Hematopoietic multipotent progenitor cell treated with erythropoietin and hydrocortisone succinate and interleukin-3 and kit ligand, for 8 days (in vitro differentiated cells): Measurements from ENCODE around the gene RPS19BP1.
A peak's percentile ranks its signal among the peaks of the same experiment; 100 is the strongest.
"Not testable (repeated sequence)": the region's sequence is repeated elsewhere in the genome, so short reads cannot be mapped to it uniquely, and the experiment has no call there.

Experiments used
- DNase-seq: peaks from one replicate; pipeline ENCODE4 v3.0.0-alpha.2; 2015

Gene RPS19BP1

DNA sequence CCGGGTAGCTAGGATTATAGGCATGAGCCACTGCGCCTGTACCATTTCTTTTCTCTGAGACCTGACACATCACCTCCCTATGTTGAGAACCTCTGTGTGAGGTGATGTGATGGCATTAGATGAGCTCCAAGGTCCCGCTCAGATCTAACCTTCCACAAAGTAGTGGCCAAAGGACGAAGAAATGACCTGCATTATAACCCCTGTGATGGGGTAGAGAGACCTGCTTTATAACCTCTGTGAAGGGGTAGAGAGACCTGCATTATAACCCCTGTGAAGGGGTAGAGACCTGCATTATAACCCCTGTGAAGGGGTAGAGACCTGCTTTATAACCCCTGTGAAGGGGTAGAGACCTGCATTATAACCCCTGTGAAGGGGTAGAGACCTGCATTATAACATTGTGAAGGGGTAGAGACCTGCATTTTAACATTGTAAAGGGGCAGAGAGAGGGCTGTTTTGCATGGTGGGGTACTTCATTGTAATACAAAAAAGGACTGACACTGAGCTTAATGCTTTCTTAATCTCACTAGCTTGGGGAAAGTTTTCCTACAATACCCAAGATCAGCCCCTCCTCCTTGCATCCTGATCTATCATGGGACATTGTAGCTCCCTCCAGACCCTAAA lies 21.9 kb downstream of the RPS19BP1 start:
- DNase-seq, result no peak

DNA sequence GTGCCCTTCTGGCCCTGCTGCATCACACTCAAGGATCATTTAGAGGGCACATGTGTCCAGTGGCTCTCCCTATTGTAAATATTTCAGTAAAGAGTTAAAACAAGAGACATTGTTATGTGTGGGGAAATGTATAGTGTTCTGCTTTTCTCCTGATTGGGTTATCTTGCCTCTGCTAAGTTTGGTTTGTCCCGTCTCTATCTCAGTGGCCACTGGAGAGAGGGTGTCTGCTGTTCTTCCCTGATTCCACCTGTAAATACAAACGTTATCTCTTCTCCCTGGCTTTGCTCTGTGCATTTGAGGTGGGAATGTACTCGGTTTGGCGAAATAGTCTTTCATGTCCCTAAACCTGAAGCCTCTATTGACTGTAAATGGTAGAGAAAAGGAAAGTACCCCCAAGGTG lies 24.2 kb downstream of the RPS19BP1 start:
- DNase-seq, result peak; percentile 76

- not testable (repeated sequence) for DNase-seq
Measured at GRCh38 chr22:39507021-39507420, 25.5 kb downstream of the RPS19BP1 start.

DNA sequence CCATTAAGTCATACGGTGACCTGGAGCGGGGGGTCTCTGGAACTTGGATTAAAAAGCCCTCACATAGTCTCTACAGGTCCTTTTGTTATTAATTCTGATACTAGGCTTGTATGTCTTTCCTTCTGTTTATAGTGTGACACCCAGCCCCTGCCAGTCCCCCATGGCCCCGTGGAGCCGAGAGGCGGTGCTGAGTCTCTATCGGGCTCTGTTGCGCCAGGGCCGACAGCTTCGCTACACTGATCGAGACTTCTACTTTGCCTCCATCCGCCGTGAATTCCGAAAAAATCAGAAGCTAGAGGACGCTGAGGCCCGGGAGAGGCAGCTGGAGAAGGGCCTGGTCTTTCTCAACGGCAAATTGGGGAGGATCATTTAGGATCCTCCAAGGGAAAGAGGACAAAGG lies 28.5 kb downstream of the RPS19BP1 start:
- no peak for DNase-seq

GRCh38 chr22:39503630-39504029 lies 28.9 kb downstream of the RPS19BP1 start:
- peak; percentile 38 for DNase-seq

GRCh38 chr22:39502789-39503409 lies 29.6 kb downstream of the RPS19BP1 start:
- no peak for DNase-seq

GRCh38 chr22:39502109-39502788 lies 30.3 kb downstream of the RPS19BP1 start, which contains the start of gene MIEF1:
Gene MIEF1 (plus strand): TSS chr22:39502290. CDS start chr22:39511295, 9,005 bp downstream.
- peak; percentile 97 for DNase-seq

- no peak for DNase-seq
Measured at GRCh38 chr22:39501644-39502108, 30.9 kb downstream of the RPS19BP1 start.

GRCh38 chr22:39500101-39500500 lies 32.4 kb downstream of the RPS19BP1 start:
- DNase-seq, result no peak

- no peak for DNase-seq
Measured at GRCh38 chr22:39498802-39499201, 33.7 kb downstream of the RPS19BP1 start.

DNA sequence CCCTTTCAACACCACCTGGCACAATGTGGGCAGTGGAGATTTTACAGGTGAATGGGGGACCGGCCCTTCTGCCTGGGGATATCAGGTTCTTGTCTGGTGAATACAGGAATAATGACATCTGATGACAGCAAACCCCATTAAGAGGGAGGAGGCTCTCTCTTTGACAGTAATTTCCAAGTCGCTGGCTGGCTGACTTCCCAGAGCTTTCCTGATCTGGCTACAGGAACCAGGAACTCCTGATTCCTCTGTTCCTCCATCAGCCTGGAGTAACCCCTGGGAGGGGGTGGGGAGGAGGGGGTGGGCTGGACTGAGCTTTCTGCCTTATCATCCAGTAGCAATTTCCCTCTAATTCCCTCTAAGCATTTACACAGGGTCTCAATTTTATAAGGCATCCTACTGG lies 34.2 kb downstream of the RPS19BP1 start:
- DNase-seq, result no peak

- DNase-seq, result no peak
Measured at GRCh38 chr22:39497429-39497828, 35.1 kb downstream of the RPS19BP1 start.

DNA sequence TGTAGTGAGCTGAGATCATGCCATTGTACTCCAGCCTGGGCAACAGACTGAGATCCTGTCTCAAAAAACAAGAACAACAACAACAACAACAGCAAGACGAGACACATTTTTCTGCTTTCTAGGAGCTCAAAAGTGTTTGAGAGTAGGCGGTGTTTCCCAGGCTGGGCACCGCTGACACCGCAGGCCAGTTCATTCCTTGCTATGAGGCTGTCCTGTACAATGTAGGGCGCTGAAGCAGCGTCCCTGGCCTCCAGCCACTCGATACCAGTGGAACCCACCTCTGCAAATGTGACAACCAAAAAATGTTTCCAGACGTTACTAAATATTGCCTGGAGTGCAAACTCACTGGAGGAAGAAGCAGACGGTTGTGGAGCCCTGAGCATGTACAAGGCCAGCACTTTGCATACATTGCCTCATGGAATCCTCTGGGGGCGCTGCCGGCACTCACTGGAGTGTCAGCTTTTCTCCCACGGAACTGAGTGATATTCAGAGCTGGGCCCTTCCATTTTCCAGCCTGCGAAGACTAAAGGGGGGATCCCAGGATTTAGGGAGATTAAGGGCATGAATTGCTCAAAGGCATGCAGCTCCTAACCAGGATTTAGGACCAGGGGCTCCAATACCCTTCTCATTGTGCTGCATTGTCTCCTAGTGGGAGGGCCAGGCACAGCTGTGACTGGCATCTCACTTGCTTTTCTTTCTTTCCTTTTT lies 36.3 kb downstream of the RPS19BP1 start:
- DNase-seq, result peak; percentile 85

- no peak for DNase-seq
Measured at GRCh38 chr22:39494471-39495120, 38.0 kb downstream of the RPS19BP1 start.

GRCh38 chr22:39493759-39494158 lies 38.8 kb downstream of the RPS19BP1 start:
- no peak for DNase-seq

- DNase-seq, result no peak
Measured at GRCh38 chr22:39492186-39492585, 40.4 kb downstream of the RPS19BP1 start.

DNA sequence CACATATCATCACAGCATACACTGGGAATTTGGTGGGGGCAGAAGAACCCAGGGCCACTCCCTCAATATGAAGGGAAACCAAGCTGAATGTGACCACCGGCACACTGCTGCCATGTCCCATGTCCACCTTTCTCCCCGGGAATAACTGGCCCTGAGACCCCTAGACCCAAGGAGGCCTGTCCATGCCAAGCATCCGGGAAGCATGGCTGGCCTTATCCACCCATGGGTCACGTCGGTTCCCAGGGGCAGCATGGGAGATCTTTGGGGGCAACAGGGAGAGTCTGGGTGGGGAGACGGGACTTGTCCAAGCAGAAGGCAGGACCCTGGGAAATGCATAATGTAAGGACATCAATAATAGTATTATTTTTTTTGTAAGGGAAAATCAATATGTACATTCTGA lies 40.9 kb downstream of the RPS19BP1 start:
- DNase-seq, result no peak

DNA sequence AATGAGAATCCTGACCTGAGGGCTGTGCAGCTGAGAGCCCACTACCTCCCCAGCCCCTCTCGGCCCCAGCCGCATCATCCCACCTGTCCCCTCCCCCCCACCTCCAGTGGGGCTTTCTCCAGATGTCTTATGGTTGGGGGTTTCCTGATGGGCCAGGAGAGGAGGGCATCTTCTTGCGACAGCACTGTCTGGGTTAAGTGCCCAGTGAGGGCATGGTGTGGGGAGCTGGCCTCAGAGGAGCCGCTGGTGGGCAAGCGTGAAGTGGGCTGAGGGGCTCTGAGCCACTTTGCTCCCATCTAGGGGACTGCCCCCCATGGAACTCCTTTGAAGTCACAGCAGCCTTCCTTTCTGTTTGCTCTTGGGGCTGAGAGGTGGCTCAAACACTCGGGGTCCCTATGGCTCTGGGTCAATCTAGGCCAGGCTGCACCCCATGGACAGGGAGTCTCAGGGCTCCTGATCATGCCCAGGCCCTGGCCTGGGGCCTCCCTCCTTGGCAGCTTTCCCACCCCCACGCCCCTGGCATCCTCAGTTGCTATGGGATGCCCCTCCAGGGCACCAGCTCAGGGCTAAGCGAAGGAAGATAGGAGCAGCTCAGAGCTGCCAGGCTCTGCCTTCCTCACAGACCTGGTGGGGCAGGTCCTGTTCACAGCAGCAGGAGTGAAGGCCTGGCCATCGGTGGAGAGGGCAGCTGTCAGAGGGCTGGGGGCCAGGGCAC lies 41.4 kb downstream of the RPS19BP1 start:
- DNase-seq, result no peak

GRCh38 chr22:39490135-39490798 lies 42.3 kb downstream of the RPS19BP1 start:
- DNase-seq, result peak; percentile 93

DNA sequence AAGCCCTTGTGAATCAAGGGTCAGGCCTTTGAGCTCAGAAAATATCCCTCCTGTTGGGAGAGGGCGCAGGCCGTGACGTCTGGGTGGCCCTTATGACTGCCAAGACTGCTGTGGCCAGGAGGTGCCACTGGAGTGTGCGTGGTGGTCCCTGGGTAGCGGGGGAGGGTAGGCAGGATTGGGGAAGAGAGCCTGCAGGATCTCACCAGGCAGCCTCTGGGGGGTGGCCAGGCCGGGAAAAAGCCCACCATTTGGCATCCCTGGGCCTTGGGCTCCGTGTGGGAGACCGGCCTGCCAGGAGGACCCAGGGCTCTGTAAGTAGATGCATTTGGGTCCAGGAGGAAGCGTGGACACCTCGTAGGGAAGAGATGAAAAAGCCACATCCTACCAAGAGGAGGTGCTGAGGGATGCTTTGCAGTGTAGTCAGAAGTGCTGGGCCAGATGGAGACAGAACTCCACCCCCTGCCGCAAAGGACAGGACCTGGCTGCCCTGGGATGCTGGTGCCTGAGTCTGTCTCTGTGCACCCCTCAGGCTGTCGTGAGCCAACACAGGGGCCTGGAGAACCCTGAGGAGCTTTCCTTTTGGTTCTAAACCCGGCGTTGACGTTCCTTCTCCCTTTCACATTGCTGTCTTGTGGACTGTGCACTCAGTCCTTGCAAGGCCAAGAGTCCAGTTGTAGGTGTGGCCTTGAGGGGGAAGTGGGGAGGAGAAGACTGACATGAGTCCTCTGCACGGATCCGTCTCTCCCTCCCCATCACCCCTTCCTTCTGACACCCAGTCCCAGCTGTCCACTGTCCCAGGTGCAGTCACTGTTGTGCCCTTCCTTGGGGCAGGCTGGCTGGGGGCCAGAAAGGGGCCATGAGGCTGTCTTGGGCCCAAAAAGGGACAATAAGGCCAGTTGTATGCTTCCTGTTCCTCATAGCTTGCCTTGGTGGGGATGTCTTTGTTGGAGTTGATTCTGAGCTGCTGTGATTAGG lies 43.2 kb downstream of the RPS19BP1 start:
- no peak for DNase-seq
